Suppressor macrophage treated with lipopolysaccharide for 4 hours (primary cell): ENCODE measurements around the gene TPPP.

ENCODE experiments used
- DNase-seq: peaks from one replicate; pipeline ENCODE4 v3.0.0-alpha.2; 2020

TPPP gene

GRCh38 chr5:676699-677076 is 16.5 kb downstream of the TPPP start:
- DNase-seq, result no peak

DNA sequence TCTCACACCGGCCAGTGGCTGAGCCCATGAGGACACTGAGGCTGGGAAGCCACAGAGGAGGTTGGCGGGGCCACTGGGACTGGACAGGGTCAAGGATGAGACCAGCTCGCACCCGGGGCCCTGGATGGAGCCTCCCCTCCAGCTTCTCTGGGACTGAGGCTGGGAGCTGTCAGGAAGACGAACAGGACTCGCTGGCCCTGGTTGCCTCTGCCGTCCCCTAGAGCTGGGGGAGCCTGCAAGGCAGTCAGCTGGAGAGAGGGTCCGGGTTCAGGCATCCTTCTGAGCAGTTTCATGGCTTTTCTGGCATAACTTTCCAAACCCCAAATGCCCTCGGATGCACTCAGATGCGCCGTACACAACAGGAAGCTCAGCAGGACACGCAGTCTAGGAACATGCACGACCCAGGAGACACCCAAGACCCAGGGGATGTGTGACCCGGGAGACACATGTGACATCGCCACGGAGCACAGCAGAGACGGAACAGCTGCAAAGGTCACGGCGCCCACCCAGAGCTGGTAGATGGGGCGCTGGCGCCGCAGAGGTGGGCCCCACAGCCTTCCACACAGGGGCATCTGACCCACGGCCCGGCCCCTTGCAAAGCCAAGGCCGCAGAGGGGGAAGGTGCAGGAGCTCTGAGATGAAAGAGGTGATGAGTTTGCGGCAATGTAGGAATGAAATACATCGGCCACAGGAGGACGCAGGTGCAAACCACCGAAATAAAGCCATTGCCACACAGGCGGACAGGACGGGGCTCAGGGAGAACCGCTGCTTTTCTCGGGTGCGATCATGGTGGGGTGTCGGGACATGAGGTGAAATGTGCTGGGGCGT is 17.1 kb downstream of the TPPP start:
- no peak for DNase-seq

DNA sequence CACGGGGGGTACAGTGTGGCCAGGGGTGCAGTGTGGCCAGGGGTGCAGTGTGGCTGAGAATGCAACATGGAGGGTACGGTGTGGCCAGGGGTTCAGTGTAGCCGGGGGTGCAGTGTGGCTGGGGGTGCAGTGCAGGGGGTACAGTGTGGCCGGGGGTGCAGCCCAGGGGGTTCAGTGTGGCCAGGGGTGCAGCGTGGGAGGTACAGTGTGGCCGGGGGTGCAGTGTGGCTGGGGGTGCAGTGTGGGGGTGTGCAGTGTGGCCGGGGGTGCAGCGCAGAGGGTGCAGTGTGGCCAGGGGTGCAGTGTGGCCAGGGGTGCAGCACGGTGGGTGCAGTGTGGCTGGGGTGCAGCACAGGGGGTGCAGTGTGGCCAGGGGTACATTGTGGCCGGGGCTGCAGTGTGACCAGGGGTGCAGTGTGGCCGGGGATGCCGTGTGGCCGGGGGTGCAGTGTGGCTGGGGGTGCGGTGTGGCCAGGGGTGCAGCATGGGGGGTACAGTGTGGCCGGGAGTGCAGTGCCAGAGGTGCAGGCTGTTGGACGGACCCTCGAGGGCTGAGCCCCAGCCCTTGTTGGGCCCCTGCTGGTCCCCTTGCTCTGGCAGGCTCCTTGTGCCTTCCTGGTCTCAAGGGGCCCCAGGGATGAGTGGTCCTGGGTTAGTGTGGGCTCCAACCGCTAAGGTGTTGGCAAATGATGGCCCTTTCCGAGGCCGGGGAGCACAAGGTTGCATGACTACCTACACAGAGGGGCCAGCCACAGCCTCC is 17.9 kb downstream of the TPPP start:
- no peak for DNase-seq

DNA sequence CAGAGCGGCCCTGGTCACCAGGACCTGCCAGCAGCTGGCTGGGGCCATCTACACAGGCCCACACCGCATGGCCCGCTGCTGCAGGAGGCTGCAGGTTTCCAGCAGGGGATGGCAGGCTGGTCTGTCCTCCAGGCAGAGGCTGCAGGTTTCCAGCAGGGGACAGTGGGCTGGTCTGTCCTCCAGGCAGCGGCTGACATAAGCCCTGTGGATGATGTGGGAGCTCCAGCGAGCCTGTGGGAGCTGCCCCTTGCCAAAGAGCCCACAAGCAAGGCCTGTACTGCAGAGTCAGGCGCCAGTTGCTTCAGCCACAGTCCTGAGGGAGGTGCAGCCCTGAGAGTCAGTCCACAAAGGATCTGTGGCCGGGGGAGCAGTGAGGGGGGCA is 18.5 kb downstream of the TPPP start:
- DNase-seq, result no peak

- no peak for DNase-seq
Measured at GRCh38 chr5:673831-674629, 19.1 kb downstream of the TPPP start.

DNA sequence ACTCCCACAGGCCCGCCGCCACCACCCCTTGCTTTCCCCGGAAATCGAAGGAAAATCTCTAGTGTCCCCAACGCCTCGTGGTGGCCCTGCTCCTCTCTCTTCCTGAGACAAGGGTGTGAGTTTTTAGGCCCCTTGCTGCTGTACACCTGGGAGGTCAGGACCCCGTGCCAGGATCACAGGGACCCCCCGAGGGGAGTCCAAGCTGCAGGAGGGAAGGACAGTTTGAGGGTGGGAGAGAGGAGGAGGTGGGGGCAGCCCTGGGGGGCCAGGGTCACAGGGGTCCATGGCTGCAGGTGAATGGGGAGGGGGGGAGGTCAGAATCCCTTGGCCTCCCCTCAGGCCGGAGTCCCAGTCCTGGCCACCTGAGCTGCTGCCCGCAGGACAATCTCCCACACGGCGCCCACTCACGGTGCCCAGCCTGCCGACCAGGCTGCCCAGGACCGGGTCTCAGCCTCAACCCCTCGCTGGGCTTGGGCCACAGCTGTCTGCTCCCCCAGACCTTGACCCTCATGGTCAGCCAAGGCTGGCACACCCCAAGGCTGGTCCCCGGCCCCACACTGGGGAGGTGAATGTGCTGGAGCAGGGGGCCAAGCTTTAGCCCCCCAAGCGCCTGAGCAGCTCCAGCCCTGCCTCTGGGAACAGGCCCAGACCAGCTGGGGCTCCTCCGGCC is 19.9 kb downstream of the TPPP start:
- no peak for DNase-seq

- peak; percentile 5 for DNase-seq
Measured at GRCh38 chr5:672329-673160, 20.6 kb downstream of the TPPP start.

DNA sequence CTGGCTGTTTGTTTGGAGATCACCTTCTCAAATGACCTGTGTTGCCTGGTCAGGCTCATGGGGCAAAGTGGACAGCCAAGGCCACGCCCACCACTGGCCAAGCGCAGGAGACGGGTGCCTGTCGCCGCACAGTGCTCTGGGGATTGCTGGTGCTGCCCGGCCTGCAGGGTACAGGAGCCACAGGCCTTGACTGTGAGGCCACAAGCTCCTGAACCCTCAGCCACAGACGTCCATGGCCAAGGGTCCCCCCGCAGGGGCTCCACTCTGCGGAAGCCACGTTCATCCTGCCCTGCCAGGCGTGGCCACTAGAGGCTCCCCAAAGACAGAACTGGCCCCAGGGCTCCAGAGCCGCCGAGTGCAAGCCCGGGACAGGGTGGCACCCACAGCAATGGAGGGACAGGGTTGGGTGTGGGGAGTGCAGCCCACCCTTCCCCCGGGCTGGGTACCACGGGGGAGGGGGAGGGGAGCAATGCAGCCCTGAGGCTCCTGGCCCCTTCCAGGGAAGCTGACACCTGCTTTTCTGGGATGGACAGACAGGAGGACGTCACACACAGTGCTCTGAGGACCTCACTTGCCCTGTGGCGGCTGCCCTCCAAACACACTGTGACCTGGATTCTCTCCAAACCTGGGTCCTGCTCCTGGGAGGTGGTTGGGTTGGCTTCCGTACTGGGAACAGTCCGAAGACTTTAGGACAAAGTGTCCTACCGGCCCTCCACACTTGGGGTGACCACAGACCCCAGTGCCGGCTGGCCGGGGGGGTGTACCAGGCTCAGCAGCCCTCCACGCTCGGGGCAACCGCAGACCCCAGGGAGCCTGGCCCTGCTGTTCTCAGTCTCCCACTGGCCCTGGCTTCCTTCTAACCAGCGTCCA is 21.5 kb downstream of the TPPP start:
- DNase-seq, result peak; percentile 68

DNA sequence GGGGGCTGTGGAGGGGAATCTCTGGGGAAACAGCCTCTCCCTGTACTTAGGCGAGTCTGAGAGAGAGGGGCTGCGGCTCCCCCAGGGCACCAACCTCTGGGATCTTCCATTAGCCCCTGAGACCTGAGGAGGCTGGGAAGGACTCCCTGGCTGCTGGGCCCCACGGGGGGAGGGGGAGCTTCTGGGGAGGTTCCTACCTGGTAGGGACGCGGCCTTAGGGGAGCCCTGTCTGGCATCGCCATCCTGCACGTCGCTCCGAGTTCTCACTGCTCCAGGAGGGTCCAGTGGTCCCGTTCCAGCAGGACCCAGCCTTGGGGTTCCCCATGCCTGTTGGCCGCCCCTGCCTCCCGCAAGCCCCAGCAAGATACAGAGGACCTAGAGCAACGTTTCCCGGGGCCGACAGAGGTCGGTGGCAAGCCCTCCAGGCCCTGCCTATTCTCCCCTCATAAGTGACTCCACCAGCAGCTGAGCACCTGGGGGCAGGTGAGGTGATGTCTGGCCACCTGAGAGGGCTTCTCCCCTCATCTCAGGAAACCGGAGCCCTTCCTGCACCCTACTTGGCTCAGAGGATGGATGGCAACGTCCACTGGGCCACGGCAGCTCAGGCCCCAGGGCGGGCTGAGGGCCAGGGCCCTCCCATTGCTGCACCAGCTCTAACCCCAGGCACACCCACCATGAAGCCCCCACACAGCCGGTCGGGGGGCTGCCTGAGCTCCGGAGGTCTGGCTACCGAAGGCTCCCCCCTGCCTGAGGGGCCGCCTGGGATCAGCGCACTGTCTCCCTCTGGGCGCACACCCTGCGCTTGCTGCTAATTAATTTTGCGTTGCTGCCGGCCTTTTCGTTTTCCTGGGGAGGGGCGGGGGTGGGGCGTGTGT is 22.5 kb downstream of the TPPP start:
- no peak for DNase-seq

- DNase-seq, result no peak
Measured at GRCh38 chr5:669842-670395, 23.2 kb downstream of the TPPP start.

- no peak for DNase-seq
Measured at GRCh38 chr5:669111-669841, 23.9 kb downstream of the TPPP start.

- no peak for DNase-seq
Measured at GRCh38 chr5:668283-668995, 24.7 kb downstream of the TPPP start.

DNA sequence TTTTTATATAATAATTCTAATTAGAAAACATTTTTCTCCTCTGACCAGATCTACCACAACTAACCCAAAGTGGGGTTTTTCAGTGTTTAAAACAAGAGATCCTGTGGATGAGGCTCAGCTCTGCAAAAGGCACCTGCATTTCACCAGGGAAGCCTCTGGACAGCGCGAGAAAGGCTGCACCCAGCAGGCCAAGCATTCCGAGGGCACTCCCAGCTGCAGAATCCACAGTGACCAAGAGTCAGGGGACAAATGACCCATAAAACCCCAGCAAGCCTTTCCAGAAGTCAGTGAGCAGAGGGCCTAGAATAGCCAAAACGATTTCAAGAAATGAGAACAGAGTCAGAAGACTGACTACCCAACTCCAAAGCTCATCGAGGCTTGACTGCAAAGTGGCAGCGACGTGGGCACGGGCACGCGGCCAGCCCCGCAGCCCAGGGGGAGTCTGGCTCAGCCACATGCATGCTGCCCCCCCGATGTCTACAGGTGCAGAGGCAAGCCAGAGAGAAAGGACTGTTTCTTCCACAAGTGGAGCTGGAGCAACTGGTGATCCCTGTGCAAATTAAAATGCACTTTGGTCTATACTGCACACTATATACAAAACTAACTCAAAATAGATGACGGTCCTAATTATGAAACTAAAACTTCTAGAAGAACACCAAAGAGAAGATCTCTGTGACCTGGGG is 26.2 kb downstream of the TPPP start:
- DNase-seq, result no peak

DNA sequence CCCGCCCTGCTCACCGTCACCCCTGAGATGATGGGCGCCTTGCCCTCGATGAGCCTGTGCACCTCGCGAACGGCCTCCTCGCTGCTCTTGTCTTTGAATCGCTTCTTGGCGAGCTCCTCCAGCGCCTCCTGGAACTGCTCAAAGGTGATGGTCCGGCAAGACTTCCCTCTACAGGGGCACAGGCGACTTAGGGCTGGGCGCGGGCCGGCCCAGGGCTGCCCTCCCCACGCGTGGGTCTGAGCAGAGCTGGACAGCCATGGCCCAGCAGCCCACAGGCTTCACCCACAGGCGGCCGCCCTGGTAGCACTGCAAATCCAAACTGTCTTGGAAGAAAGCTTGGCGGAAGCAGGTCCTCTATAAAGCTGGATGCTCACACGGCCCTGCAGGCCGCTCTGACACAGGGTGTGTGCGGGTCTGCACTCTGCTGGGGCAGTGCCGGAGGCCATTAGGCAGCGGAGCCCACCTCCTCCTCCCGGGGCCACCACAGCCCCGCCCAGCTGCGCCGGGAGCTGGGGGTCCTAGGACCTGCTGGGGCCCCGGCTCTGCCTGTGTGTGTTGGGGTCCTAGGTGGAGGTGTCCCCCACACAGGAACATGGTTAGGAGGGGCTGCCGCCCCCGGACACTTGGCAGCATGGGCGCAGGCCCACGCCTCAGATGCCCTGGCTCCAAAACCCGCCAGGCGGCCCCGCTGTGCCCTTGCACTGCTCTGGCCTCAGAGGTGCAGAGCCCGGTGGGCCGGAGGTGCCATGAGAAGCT is 27.0 kb downstream of the TPPP start:
- no peak for DNase-seq

DNA sequence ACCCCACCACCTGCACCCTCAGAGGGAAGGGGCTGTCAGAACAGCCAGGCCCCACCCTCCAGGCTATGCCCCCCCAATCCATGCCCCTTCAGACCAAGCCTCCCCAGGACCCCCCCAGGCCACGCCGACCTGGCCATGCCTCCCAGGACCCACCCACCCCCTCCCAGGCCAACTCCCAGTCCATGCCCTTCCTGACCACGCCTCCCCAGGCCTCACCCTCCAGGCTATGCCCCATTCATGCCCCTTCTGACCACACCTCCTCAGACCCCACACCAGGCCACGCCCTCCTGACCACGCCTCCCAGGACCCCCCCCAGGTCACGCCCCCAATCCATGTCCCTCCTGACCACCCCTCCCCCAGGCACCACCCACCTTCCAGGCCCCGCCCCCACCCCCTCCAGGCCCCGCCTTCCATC is 27.6 kb downstream of the TPPP start:
- DNase-seq, result no peak

- DNase-seq, result no peak
Measured at GRCh38 chr5:664994-665360, 28.2 kb downstream of the TPPP start.
